Activated T-helper 9 cell treated with anti-CD3 and anti-CD28 coated beads, Interleukin-2, amount 50 U/mL, for 16 hours (primary cell): ENCODE measurements around the gene RIMBP3C.
"Not testable (repeated sequence)": the region's sequence is repeated elsewhere in the genome, so short reads cannot be mapped to it uniquely, and the experiment has no call there.

Experiments used
- DNase-seq: peaks from one replicate; pipeline ENCODE4 v3.0.0-alpha.2; 2020; ENCODE audit warnings: low read depth

The RIMBP3C gene, protein sequence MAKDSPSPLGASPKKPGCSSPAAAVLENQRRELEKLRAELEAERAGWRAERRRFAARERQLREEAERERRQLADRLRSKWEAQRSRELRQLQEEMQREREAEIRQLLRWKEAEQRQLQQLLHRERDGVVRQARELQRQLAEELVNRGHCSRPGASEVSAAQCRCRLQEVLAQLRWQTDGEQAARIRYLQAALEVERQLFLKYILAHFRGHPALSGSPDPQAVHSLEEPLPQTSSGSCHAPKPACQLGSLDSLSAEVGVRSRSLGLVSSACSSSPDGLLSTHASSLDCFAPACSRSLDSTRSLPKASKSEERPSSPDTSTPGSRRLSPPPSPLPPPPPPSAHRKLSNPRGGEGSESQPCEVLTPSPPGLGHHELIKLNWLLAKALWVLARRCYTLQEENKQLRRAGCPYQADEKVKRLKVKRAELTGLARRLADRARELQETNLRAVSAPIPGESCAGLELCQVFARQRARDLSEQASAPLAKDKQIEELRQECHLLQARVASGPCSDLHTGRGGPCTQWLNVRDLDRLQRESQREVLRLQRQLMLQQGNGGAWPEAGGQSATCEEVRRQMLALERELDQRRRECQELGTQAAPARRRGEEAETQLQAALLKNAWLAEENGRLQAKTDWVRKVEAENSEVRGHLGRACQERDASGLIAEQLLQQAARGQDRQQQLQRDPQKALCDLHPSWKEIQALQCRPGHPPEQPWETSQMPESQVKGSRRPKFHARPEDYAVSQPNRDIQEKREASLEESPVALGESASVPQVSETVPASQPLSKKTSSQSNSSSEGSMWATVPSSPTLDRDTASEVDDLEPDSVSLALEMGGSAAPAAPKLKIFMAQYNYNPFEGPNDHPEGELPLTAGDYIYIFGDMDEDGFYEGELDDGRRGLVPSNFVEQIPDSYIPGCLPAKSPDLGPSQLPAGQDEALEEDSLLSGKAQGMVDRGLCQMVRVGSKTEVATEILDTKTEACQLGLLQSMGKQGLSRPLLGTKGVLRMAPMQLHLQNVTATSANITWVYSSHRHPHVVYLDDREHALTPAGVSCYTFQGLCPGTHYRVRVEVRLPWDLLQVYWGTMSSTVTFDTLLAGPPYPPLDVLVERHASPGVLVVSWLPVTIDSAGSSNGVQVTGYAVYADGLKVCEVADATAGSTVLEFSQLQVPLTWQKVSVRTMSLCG (N-terminal part only)

GRCh38 chr22:21551361-21551760 lies at the start of gene RIMBP3C:
Gene RIMBP3C, minus strand, starts transcription at chr22:21551461. Its CDS starts 485 bp downstream, at chr22:21550976.
- DNase-seq, result not testable (repeated sequence)

- no peak for DNase-seq
Observed at GRCh38 chr22:21599053-21599893, 48.0 kb upstream of the RIMBP3C start.

DNA sequence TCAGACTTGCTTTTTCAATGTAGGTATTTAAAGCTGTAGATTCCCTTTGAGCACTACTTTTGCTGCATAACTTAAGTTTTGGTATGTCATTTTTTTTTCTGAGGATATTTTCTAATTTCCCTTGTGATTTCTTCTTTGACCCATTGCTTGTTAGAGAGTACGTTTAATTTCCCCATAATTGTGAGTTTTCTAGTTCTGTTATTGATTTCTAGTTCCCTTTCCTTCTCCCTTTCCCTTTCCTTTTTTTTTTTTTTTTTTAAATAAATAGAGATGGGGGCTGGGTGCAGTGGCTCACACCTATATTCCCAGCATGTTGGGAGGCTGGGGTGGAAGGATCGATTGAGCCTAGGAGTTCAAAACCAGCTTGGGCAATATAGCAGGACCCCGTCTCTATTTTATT lies 47.0 kb upstream of the RIMBP3C start:
- DNase-seq, result no peak

- DNase-seq, result not testable (repeated sequence)
Observed at GRCh38 chr22:21596356-21597135, 45.3 kb upstream of the RIMBP3C start.

- DNase-seq, result no peak
Observed at GRCh38 chr22:21594865-21595452, 43.7 kb upstream of the RIMBP3C start.

GRCh38 chr22:21593406-21594232 lies 42.4 kb upstream of the RIMBP3C start:
- DNase-seq, result no peak

DNA sequence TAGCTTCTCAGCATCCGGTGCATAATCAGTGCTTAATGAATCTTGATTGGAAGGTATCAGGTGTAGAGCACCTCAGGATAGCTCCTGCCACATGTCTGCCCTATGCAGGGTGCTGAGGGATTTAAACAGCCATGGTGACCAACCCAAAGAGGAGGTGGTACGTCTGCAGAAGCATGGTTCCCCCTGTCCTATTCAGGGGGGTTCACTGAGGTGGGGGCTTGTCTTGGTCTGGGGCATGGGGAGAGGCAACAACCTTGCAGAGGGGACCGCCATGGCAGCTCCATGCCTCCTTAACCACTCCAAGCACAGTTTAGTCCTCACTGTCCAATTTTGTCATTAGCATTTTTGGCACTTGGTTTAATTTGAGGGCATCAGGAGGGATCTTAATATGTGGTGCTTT lies 41.2 kb upstream of the RIMBP3C start:
- DNase-seq, result no peak

DNA sequence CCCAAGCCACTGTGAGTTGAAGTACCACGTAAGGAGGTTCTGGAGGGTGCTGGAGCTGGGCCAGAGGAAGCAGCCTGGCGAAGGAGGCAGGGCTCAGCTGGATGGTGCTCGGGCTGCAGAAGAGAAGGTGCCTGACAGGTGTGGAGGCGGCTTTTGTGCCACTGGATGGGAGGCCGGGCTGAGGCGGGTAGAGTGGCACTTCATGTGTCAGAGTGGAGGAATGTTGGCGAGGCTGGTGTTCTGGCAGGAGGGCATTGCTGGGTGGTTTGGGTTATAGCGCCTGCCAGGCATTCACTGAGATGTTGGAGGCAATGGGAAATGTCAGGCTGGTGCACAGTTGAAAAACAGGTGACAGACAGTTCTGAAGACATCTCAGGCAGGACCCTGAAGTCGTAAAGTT lies 40.4 kb upstream of the RIMBP3C start:
- no peak for DNase-seq

DNA sequence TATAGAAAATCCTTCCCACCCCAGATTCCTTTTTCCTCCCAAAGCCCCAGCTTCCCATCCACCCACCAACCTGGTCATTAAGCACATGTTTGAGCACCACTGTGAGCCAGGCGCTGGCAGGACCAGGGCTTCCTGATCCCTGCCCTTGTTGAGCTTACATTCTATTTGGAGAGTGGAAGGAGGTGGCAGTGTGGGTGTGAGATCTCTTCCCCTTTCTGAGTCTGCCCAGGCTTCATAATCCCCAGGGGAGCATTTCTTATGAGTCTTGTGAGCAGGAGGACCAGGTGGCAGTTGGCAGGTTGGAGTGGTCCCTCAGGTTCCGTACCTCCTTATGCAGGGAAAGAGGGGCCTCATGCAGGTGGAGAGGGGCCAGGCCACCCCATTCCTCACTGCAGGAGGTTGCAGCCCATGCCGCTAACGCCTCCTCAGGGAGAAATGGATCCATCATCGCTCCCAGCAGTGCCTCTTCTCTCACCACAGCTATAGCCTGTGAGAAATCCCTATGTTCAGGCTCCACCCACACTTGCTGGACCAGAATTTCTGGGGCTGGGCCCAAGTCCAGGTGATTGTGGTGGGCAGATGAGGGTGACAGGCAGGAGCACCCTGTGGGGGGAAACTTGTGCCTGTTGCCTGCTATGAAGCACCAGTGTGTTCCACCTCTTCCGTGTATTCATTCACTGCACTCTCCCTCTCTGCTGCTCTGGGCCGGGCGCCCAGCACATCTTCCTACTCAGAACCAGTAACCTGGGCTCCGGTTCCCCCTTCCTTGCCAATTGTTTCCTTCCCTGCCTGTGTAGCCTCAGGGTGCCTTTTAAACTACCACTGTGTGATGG lies 39.8 kb upstream of the RIMBP3C start:
- DNase-seq, result no peak

DNA sequence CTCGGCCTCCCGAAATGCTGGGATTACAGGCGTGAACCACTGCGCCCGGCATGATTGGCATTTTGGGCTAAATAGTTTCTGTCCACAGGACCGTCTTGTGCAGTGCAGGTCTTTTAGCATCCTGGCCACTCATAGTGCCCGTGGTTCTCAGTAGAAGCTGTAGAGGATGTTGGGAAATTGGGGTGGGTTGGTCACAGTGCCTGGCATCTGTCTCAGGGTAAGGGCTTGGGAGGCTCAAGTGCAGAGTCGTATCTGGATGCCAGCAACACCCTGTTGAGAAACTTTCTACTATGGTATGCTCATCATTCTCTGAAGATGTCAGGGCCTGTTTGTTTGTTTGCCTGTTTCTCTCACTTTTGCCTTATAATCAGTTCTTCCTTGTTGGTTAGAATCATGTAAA lies 38.1 kb upstream of the RIMBP3C start:
- DNase-seq, result no peak

DNA sequence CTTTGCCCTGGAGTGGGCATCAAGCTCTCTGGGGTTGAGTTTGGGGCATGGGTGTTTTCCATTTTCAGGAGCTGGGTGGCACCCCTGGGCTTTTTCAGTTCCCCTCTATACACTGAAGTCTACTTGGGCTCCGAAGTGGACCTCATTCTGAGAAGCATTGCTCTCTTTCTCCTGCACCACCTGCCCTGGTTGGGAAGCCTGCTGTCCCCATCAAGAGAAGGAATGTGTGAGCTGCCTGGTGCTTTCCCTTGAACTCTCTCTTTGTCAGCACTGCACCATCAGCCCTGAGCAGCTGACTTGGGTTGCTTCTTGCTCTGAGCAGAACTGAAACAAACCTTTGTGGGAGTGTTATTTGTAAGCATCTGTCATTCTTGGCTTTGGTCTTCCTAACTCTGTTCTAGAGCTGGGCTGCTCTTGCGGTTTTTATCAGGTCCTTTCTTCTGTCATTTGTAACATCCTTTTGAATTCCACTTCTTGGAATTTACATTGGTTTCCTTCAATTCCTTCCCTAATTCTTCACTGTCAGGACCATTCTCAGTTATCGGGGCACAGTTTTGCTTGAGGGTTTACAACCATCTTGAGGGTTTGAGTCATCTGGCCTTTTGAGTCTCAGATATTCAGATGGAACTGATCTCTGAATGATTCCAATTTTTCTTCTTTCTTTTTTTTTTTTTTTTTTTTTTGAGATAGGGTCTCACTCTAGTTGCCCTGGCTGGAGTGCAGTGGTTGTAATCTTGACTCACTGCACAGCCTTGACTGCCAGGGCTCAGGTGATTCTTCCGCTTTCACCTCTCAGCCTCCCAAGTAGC lies 36.7 kb upstream of the RIMBP3C start:
- DNase-seq, result no peak

DNA sequence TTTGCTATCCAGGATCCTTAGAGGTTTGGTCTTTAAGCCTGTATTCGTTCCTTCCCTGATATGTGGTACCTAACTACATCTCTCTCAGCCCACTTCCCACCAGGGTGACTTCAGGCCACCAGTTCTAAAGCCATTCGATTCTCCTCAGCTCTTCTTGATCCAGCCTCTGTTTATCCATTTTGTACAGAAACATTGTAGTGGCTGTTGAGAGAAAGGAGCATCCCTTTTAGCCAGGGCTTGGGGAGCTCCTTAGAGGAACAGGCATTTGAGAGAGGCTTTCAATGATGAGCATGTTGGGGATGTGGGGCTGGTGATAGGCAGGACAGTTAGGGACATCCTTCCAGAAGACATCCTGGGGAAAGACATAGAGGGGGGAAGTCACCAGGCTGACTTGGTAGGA lies 34.1 kb upstream of the RIMBP3C start:
- DNase-seq, result no peak

GRCh38 chr22:21582801-21583740 lies 31.8 kb upstream of the RIMBP3C start:
- no peak for DNase-seq

GRCh38 chr22:21581009-21581713 lies 29.9 kb upstream of the RIMBP3C start:
- not testable (repeated sequence) for DNase-seq

DNA sequence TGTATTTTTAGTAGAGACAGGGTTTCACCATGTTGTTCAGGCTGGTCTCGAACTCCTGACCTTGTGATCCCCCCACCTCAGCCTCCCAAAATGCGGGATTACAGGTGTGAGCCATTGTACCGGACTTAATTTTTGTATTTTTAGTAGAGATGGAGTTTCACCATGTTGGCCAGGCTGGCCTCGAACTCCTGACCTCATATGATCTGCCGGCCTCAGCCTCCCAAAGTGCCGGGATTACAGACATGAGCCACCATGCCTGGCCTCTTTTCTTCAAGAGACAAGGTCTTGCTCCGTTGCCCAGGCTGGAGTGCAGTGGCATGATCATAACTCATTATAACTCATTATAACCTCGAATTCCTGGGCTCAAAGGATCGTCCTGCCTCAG lies 29.4 kb upstream of the RIMBP3C start:
- not testable (repeated sequence) for DNase-seq

- no peak for DNase-seq
Observed at GRCh38 chr22:21579474-21579851, 28.2 kb upstream of the RIMBP3C start.
